H1 (cell line): ENCODE results near the gene BRD3OS. TPM values are rescaled to one million over a fixed set of nuclear protein-coding genes. Genes with fewer than 3 reads are reported as not detected.
A peak's percentile ranks its signal among the peaks of the same experiment; 100 is the strongest.

Experiments used
- CTCF ChIA-PET: fragments of 300-600 bp; sonication (Branson Sonifier 250); formaldehyde crosslinking; loops from one replicate; lab custom pipeline; 2021; ENCODE audit not compliant: partially characterized antibody; lab: Charles Lee
- POLR2A ChIA-PET: fragments of 300-600 bp; sonication (Branson Sonifier 250); formaldehyde crosslinking; loops from one replicate; lab custom pipeline; 2021; ENCODE audit warnings: inconsistent platforms; ENCODE audit not compliant: partially characterized antibody; lab: Charles Lee
- DNase-seq, 2 experiments: peaks; one replicate each; pipeline versions ENCODE4 v3.0.0 to v3.0.0-alpha.2; 2010 to 2022; ENCODE audit warnings: low spot score in 2 of 2, low read depth in 1 of 2, mixed read lengths in 1 of 2
- FAIRE-seq: peaks from 2 replicates; lab custom pipeline; 2011; peaks lifted over from hg19 to GRCh38; lab: Jason Lieb, UNC
- H2AFZ ChIP-seq: 2 replicates; pipeline ENCODE4 v1.8.1; 2012; ENCODE audit warnings: low read length, inconsistent platforms
- H2AK5ac ChIP-seq: 2 replicates; pipeline ENCODE4 v1.6.1; 2013; ENCODE audit warnings: low read depth, low read length
- H2BK120ac ChIP-seq: replicated peaks from 2 replicates; pipeline ENCODE3; 2013; ENCODE audit warnings: low read depth, low read length, inconsistent platforms
- H2BK12ac ChIP-seq: 2 replicates; pipeline ENCODE4 v1.6.1; 2013; ENCODE audit warnings: low read depth, low read length
- H2BK15ac ChIP-seq: 2 replicates; pipeline ENCODE4 v1.6.1; 2013; ENCODE audit warnings: low read length
- H2BK20ac ChIP-seq: 2 replicates; pipeline ENCODE4 v1.6.1; 2013; ENCODE audit warnings: low read length
- H2BK5ac ChIP-seq: 2 replicates; pipeline ENCODE4 v1.6.1; 2013; ENCODE audit warnings: low read depth, low read length
- H3K14ac ChIP-seq: 2 replicates; pipeline ENCODE4 v1.6.1; 2013; ENCODE audit warnings: inconsistent platforms; ENCODE audit not compliant: insufficient read length
- H3K18ac ChIP-seq: 2 replicates; pipeline ENCODE4 v1.6.1; 2013; ENCODE audit warnings: low read length; ENCODE audit errors: extremely low read depth
- H3K23ac ChIP-seq: 2 replicates; pipeline ENCODE4 v1.6.1; 2013; ENCODE audit warnings: inconsistent platforms; ENCODE audit not compliant: insufficient read length
- H3K23me2 ChIP-seq: 2 replicates; pipeline ENCODE4 v1.6.1; 2013; ENCODE audit warnings: low read depth, low read length
- H3K27ac ChIP-seq: 2 replicates; pipeline ENCODE4 v1.6.1; 2011; ENCODE audit warnings: low read depth, low read length, inconsistent platforms
- H3K27me3 ChIP-seq, 4 experiments: replicated peaks in 1 of 4; 1 replicate in 1 of 4; 2 replicates in 3 of 4; pipeline versions ENCODE4 v1.6.1 to v1.8.1; 2011 to 2013; ENCODE audit warnings: low read length in 3 of 4, mild to moderate bottlenecking in 3 of 4, inconsistent platforms in 2 of 4, mixed read lengths in 2 of 4, moderate library complexity in 1 of 4; ENCODE audit not compliant: control insufficient read depth in 3 of 4, insufficient read depth in 3 of 4; ENCODE audit errors: extremely low read depth in 1 of 4
- H3K36me3 ChIP-seq, 4 experiments: 2 replicates each; pipeline versions ENCODE4 v1.6.1 to v1.8.1; 2011 to 2013; ENCODE audit warnings: mild to moderate bottlenecking in 4 of 4, low read length in 3 of 4, moderate library complexity in 2 of 4, control low read depth in 1 of 4, inconsistent platforms in 1 of 4; ENCODE audit not compliant: insufficient read depth in 4 of 4, control insufficient read depth in 2 of 4
- H3K4ac ChIP-seq: replicated peaks from 2 replicates; pipeline ENCODE3; 2013; ENCODE audit warnings: low read length, low read depth, mixed read lengths, inconsistent platforms; ENCODE audit not compliant: insufficient read length
- H3K4me1 ChIP-seq, 4 experiments: replicated peaks in 1 of 4; 1 replicate in 1 of 4; 2 replicates in 3 of 4; pipeline versions ENCODE4 v1.6.1 to v1.8.1; 2011 to 2013; ENCODE audit warnings: low read length in 3 of 4, inconsistent platforms in 2 of 4, mixed read lengths in 1 of 4; ENCODE audit not compliant: insufficient read depth in 4 of 4, control insufficient read depth in 3 of 4
- H3K4me2 ChIP-seq, 2 experiments: 2 replicates each; pipeline versions ENCODE4 v1.6.1 to v1.8.1; 2011 to 2013; ENCODE audit warnings: low read depth in 2 of 2, low read length in 2 of 2, control low read depth in 1 of 2, inconsistent platforms in 1 of 2, mild to moderate bottlenecking in 1 of 2; ENCODE audit not compliant: insufficient read depth in 1 of 2
- H3K4me3 ChIP-seq, 4 experiments: fragments of 200-600, 300-600 bp in 1 of 4; sonication (generic), shearing (Covaris generic), sonication (Bioruptor Twin) in 1 of 4; 2 replicates each; pipeline versions ENCODE4 v1.5.1 to v1.8.1; 2011 to 2016; ENCODE audit warnings: low read length in 4 of 4, low read depth in 3 of 4, control low read depth in 2 of 4, inconsistent platforms in 2 of 4, mild to moderate bottlenecking in 2 of 4, mixed read lengths in 1 of 4, moderate library complexity in 1 of 4; ENCODE audit not compliant: insufficient read depth in 2 of 4; ENCODE audit errors: extremely low read depth in 1 of 4
- H3K56ac ChIP-seq: replicated peaks from 2 replicates; pipeline ENCODE3; 2013; ENCODE audit warnings: low read depth, mild to moderate bottlenecking, mixed read lengths, low read length, inconsistent platforms; ENCODE audit not compliant: insufficient read length
- H3K79me1 ChIP-seq: 2 replicates; pipeline ENCODE4 v1.6.1; 2013; ENCODE audit warnings: low read depth, low read length, control low read depth
- H3K79me2 ChIP-seq, 2 experiments: 2 replicates each; pipeline versions ENCODE4 v1.6.1 to v1.8.1; 2012 to 2013; ENCODE audit warnings: low read length in 2 of 2, mild to moderate bottlenecking in 2 of 2, inconsistent platforms in 1 of 2; ENCODE audit not compliant: insufficient read depth in 2 of 2, control insufficient read depth in 1 of 2
- H3K9ac ChIP-seq, 4 experiments: replicated peaks in 1 of 4; 1 replicate in 1 of 4; 2 replicates in 3 of 4; pipeline versions ENCODE4 v1.6.1 to v1.8.1; 2011 to 2013; ENCODE audit warnings: low read depth in 3 of 4, low read length in 3 of 4, control low read depth in 2 of 4, mild to moderate bottlenecking in 2 of 4, moderate library complexity in 2 of 4, inconsistent platforms in 1 of 4; ENCODE audit errors: extremely low read depth in 1 of 4
- H3K9me3 ChIP-seq, 2 experiments: 2 replicates each; pipeline versions ENCODE4 v1.6.1 to v1.8.1; 2012 to 2013; ENCODE audit warnings: mild to moderate bottlenecking in 2 of 2, moderate library complexity in 2 of 2, control low read depth in 1 of 2, inconsistent platforms in 1 of 2, low read depth in 1 of 2, low read length in 1 of 2, mixed read lengths in 1 of 2; ENCODE audit not compliant: insufficient read depth in 2 of 2
- H4K20me1 ChIP-seq, 2 experiments: replicated peaks in 1 of 2; 2 replicates each; pipeline versions ENCODE3 to v1.8.1; 2011 to 2013; ENCODE audit warnings: inconsistent platforms in 2 of 2, low read length in 2 of 2, mild to moderate bottlenecking in 1 of 2; ENCODE audit not compliant: insufficient read depth in 2 of 2, control insufficient read depth in 1 of 2
- H4K5ac ChIP-seq: 2 replicates; pipeline ENCODE4 v1.6.1; 2013; ENCODE audit warnings: low read length, low read depth, mixed read lengths, inconsistent platforms; ENCODE audit not compliant: insufficient read length
- H4K8ac ChIP-seq: 2 replicates; pipeline ENCODE4 v1.8.0; 2013; ENCODE audit warnings: mild to moderate bottlenecking, moderate library complexity, low read length, inconsistent platforms; ENCODE audit not compliant: insufficient read depth; ENCODE audit errors: extremely low read depth
- H4K91ac ChIP-seq: replicated peaks from 2 replicates; pipeline ENCODE3; 2013; ENCODE audit warnings: low read length, mixed read lengths, inconsistent platforms; ENCODE audit not compliant: insufficient read length
- ATF2 ChIP-seq: IDR thresholded peaks from 2 replicates; pipeline ENCODE4 v1.6.1; 2012; ENCODE audit warnings: low read length, inconsistent platforms
- BACH1 ChIP-seq: IDR thresholded peaks from 2 replicates; pipeline ENCODE4 v1.6.1; 2012; ENCODE audit warnings: low read length, improper control_type of control experiment
- PHF8 ChIP-seq: fragments of 200-600 bp; sonication (generic); conservative IDR thresholded peaks from 2 replicates; pipeline ENCODE4 v1.7.1; 2012; ENCODE audit warnings: low read depth, mild to moderate bottlenecking, inconsistent platforms, low read length, moderate library complexity
- RAD21 ChIP-seq, 2 experiments: IDR thresholded peaks in 1 of 2; conservative IDR thresholded peaks in 1 of 2; 2 replicates each; pipeline ENCODE4 v1.6.1; 2011; ENCODE audit warnings: low read depth in 2 of 2, low read length in 2 of 2, improper control_type of control experiment in 1 of 2, inconsistent platforms in 1 of 2, mild to moderate bottlenecking in 1 of 2, moderate library complexity in 1 of 2
- SAP30 ChIP-seq: fragments of 300-600 bp; sonication (generic); IDR thresholded peaks from 2 replicates; pipeline ENCODE4 v1.7.1; 2012; ENCODE audit warnings: low read length, moderate library complexity, mild to moderate bottlenecking, inconsistent platforms; ENCODE audit not compliant: insufficient read depth, insufficient replicate concordance
- TAF7 ChIP-seq: optimal IDR thresholded peaks from 2 replicates; pipeline ENCODE3; 2011; ENCODE audit warnings: low read depth, mild to moderate bottlenecking, inconsistent platforms, low read length, moderate library complexity, borderline replicate concordance
- WGBS, 2 experiments: shearing (Covaris generic) in 1 of 2; methylation state at CpG; one replicate each; pipeline versions ENCODE4 v1.1.6 to v1.1.7; 2013 to 2015; ENCODE audit warnings: low lambda C conversion rate in 2 of 2, mixed read lengths in 2 of 2, inconsistent platforms in 1 of 2, low coverage in 1 of 2, missing lambda C conversion rate in 1 of 2; ENCODE audit not compliant: insufficient replicate concordance in 2 of 2, insufficient coverage in 1 of 2, insufficient read length in 1 of 2; ENCODE audit errors: extremely low coverage in 1 of 2, missing lambda C conversion rate in 1 of 2; 5-methylcytosine and 5-hydroxymethylcytosine counted together
- polyA plus RNA-seq, 7 experiments: library from polyadenylated mRNA; depleted of rRNA in 3 of 7; stranded (reverse) in 5 of 7; unstranded in 2 of 7; fragments of >200 nt in 5 of 7; fragments of 200-250 nt in 2 of 7; gene quantifications; 1 replicate in 5 of 7; 2 replicates in 1 of 7; 4 replicates in 1 of 7; pipeline versions ENCODE4 v1.2.1 to v1.2.3, GENCODE V29; 2011 to 2013; ENCODE audit warnings: missing spikeins in 2 of 7, mixed read lengths in 2 of 7
- total RNA-seq: library from RNA; stranded (reverse); fragmentation: NEBNext Ultra II Directional; extraction: Animal tissue kit (Norgen Biotek cat#: 25700); gene quantifications from 2 replicates; pipeline ENCODE4 v1.2.1, GENCODE V29; 2021

Gene BRD3OS
- total and polyA plus RNA-seq, 2 of the 8 experiments (the other 6 are each of a cell fraction or from before 2014, with no cell fraction given): 12.7 to 20.2 TPM

- no peak overlapping the region for H3K14ac ChIP-seq
- H3K4me3 ChIP-seq: no peak overlapping the region
- WGBS, 2 experiments: 92% methylated on average over 15 of the region's 17 CpGs; no CpG with 5 or more reads in 1 of the 2 experiments
- H2AK5ac ChIP-seq: no peak overlapping the region
- H2BK15ac ChIP-seq: no peak overlapping the region
- no peak overlapping the region for H3K23ac ChIP-seq
- DNase-seq (no peak), FAIRE-seq (no peak)
- H3K56ac ChIP-seq: no peak overlapping the region
- no peak overlapping the region for H2BK12ac ChIP-seq
- no peaks in the 10 kb centered on the region for H3K27me3 ChIP-seq
- no peak overlapping the region for H4K8ac ChIP-seq
- ChIA-PET POLR2A (interaction anchor here (0.6 to 1.3 kb wide), 5 partner anchors 11 to 155 kb away, joined by 3 read pairs; no protein-coding TSS in a partner anchor), CTCF (interaction anchor here (0.7 to 5.5 kb wide), 52 partner anchors 11 to 505 kb away, joined by 3 to 75 read pairs (median 7); partner anchors contain the start of gene SARDH)
- H3K4ac ChIP-seq: no peak overlapping the region
- no peak overlapping the region for H3K4me2 ChIP-seq
- peaks cover 3% of the 10 kb centered on the region; the same call in 1 of the 2 replicates for H3K79me1 ChIP-seq
- H3K9me3 ChIP-seq: no peaks in the 10 kb centered on the region
- no peak overlapping the region for H2BK120ac ChIP-seq
- H2BK5ac ChIP-seq: no peak overlapping the region
- H4K20me1 ChIP-seq: peaks cover 6 to 12% of the 10 kb centered on the region in 2 experiments
- H3K18ac ChIP-seq: no peak overlapping the region
- H3K23me2 ChIP-seq: peaks cover 15% of the 10 kb centered on the region; the same call in 1 of the 2 replicates
- no peak overlapping the region for H3K9ac ChIP-seq
- H4K5ac ChIP-seq: no peak overlapping the region
- no peak overlapping the region for H3K27ac ChIP-seq
- H3K36me3 ChIP-seq: no peaks in the 10 kb centered on the region
- H2AFZ ChIP-seq: no peak overlapping the region
- peaks cover 3 to 11% of the 10 kb centered on the region in 2 experiments; a peak in 3 of 4 replicates for H3K79me2 ChIP-seq
- no peak overlapping the region for H2BK20ac ChIP-seq
- no peak overlapping the region for H4K91ac ChIP-seq
- peaks cover 0 to 17% (median 10%) of the 10 kb centered on the region in 4 experiments; a peak in 5 of 7 replicates for H3K4me1 ChIP-seq
- TF ChIP-seq ATF2: no peak
- TF ChIP-seq PHF8: no peak
- TF ChIP-seq RAD21 (IDR thresholded peaks at IDR 0.05 in 1 of 2, conservative IDR thresholded peaks at IDR 0.05 in 1 of 2; ENCODE audit: low read depth in 2 of 2, low read length in 2 of 2): peak in 1 of 2 experiments; percentile 33; a peak in 2 of 4 replicates
- TF ChIP-seq TAF7: no peak
- no peak for TF ChIP-seq SAP30
- no peak for TF ChIP-seq BACH1
Measured at GRCh38 chr9:133995012-133995896, 30.0 kb upstream of the BRD3OS start.
